HepG2 (cell line): ENCODE measurements around the gene ZNF653. TPM values are rescaled to one million over a fixed set of nuclear protein-coding genes. Genes with fewer than 3 reads are reported as not detected.

Experiments
- JDP2 ChIP-seq: sonication (generic); formaldehyde crosslinking; IDR thresholded peaks from 2 replicates; pipeline ENCODE4 v1.8.1; 2022; ENCODE audit warnings: missing genetic modification reagents, borderline replicate concordance
- KIAA2018 ChIP-seq: sonication (generic); formaldehyde crosslinking; IDR thresholded peaks from 2 replicates; pipeline ENCODE4 v1.5.0; 2020; ENCODE audit warnings: mild to moderate bottlenecking, missing genetic modification reagents, borderline replicate concordance
- MAZ ChIP-seq, 2 experiments: sonication (generic) in 1 of 2; formaldehyde crosslinking in 1 of 2; IDR thresholded peaks; 2 replicates each; pipeline versions ENCODE4 v1.5.0 to v1.6.1; 2012 to 2020; ENCODE audit warnings: low read depth in 2 of 2, mild to moderate bottlenecking in 2 of 2, borderline replicate concordance in 1 of 2, improper control_type of control experiment in 1 of 2, low read length in 1 of 2, missing genetic modification reagents in 1 of 2, moderate library complexity in 1 of 2
- MEIS2 ChIP-seq: sonication (generic); formaldehyde crosslinking; IDR thresholded peaks from 2 replicates; pipeline ENCODE4 v1.9.0; 2021; ENCODE audit warnings: mild to moderate bottlenecking, missing genetic modification reagents
- MXI1 ChIP-seq: IDR thresholded peaks from 3 replicates; pipeline ENCODE4 v1.6.1; 2012; ENCODE audit warnings: low read depth, low read length, inconsistent platforms, borderline replicate concordance
- PCBP1 ChIP-seq: fragments of 200-400 bp; formaldehyde crosslinking; IDR thresholded peaks from 2 replicates; pipeline ENCODE4 v1.6.1; 2017; ENCODE audit warnings: mild to moderate bottlenecking, low read depth, low read length, borderline replicate concordance
- SNRNP70 ChIP-seq: fragments of 200-400 bp; formaldehyde crosslinking; IDR thresholded peaks from 2 replicates; pipeline ENCODE4 v1.6.1; 2017; ENCODE audit warnings: mild to moderate bottlenecking, low read depth, low read length, moderate library complexity
- SRSF1 ChIP-seq: fragments of 200-400 bp; formaldehyde crosslinking; optimal IDR thresholded peaks from 2 replicates; pipeline ENCODE3; 2017; ENCODE audit warnings: mild to moderate bottlenecking, low read depth, low read length, moderate library complexity
- ZHX1 ChIP-seq: sonication (generic); formaldehyde crosslinking; IDR thresholded peaks from 2 replicates; pipeline ENCODE4 v1.8.1; 2022; ENCODE audit warnings: low read depth, mild to moderate bottlenecking, missing genetic modification reagents
- ZKSCAN5 ChIP-seq: sonication (generic); formaldehyde crosslinking; IDR thresholded peaks from 2 replicates; pipeline ENCODE4 v1.5.1; 2020; ENCODE audit warnings: mild to moderate bottlenecking, missing genetic modification reagents
- ZNF337 ChIP-seq: sonication (generic); formaldehyde crosslinking; IDR thresholded peaks from 2 replicates; pipeline ENCODE4 v1.5.1; 2020; ENCODE audit warnings: missing genetic modification reagents, low read depth, mild to moderate bottlenecking, borderline replicate concordance
- ZNF414 ChIP-seq: sonication (generic); formaldehyde crosslinking; IDR thresholded peaks from 2 replicates; pipeline ENCODE4 v1.5.0; 2020; ENCODE audit warnings: missing genetic modification reagents
- ZNF510 ChIP-seq: sonication (generic); formaldehyde crosslinking; IDR thresholded peaks from 2 replicates; pipeline ENCODE4 v1.4.0; 2020; ENCODE audit warnings: low read depth, mild to moderate bottlenecking, missing genetic modification reagents
- ZNF678 ChIP-seq: sonication (generic); formaldehyde crosslinking; IDR thresholded peaks from 2 replicates; pipeline ENCODE4 v1.4.0; 2020; ENCODE audit warnings: mild to moderate bottlenecking, missing genetic modification reagents
- ZNF740 ChIP-seq: sonication (generic); formaldehyde crosslinking; IDR thresholded peaks from 2 replicates; pipeline ENCODE4 v1.4.0; 2020; ENCODE audit warnings: missing genetic modification reagents
- polyA plus RNA-seq, 8 experiments: library from polyadenylated mRNA; depleted of rRNA in 3 of 8; stranded (reverse) in 7 of 8; unstranded in 1 of 8; fragments of >200 nt; fragmentation: Illumina TruSeq in 4 of 8; extraction: Trizol in 4 of 8; gene quantifications; 2 replicates each; pipeline versions ENCODE4 v1.2.1 to v1.2.3, GENCODE V29; 2011 to 2016; ENCODE audit warnings: low read depth in 4 of 8, missing spikeins in 1 of 8, mixed read lengths in 1 of 8; ENCODE audit not compliant: insufficient read depth in 1 of 8
- total RNA-seq, 5 experiments: library from RNA; depleted of rRNA; stranded (reverse); fragments of >200 nt; fragmentation: Illumina TruSeq; extraction: Trizol; gene quantifications; 2 replicates each; pipeline ENCODE4 v1.2.3, GENCODE V29; 2016; ENCODE audit warnings: low read depth in 1 of 5

ZNF653 gene
- total and polyA plus RNA-seq, 2 of the 13 experiments (the other 11 are each of a cell fraction or from before 2014, with no cell fraction given), result 4.7 to 7.1 TPM

GRCh38 chr19:11505504-11506100 lies at the start of gene ZNF653 (continued):
- no peak for TF ChIP-seq KIAA2018 (CRISPR knock-in tag)
- no peak for TF ChIP-seq ZHX1 (CRISPR knock-in tag)
- TF ChIP-seq MAZ (IDR thresholded peaks at IDR 0.05; ENCODE audit: borderline replicate concordance, low read depth, low read length), result no peak
- peak; percentile 58; the same call in 1 of the 2 replicates for TF ChIP-seq MAZ (CRISPR knock-in tag; IDR thresholded peaks at IDR 0.05; ENCODE audit: low read depth)
- no peak for TF ChIP-seq ZNF337
- no peak for TF ChIP-seq ZNF678
- peak; percentile 100 for TF ChIP-seq MXI1
- TF ChIP-seq MEIS2, result 0 out of 2 replicates have a peak, but pooled peaks have one; percentile 17
- no peak for TF ChIP-seq ZNF510 (CRISPR knock-in tag)
- no peak for TF ChIP-seq JDP2 (CRISPR knock-in tag)
- TF ChIP-seq ZNF414 (CRISPR knock-in tag), result no peak
- TF ChIP-seq SRSF1, result peak; percentile 73
- no peak for TF ChIP-seq SNRNP70
- TF ChIP-seq PCBP1, result peak; percentile 23; the same call in 1 of the 2 replicates
- no peak for TF ChIP-seq ZKSCAN5
- peak; percentile 96; the same call in 1 of the 2 replicates for TF ChIP-seq ZNF740
